ENCODE measurements around the gene USP40. TPM values are rescaled to one million over a fixed set of nuclear protein-coding genes. Genes with fewer than 3 reads are reported as not detected.

Gene USP40
- total RNA-seq, 3 donors from 2014 or later: 29.2 to 53.4 (median 35.2) TPM

- DNase-seq (ENCODE audit: low spot score in 2 of 2): no peak
- Histone ChIP-seq H3K27me3 (no peaks in the 10 kb centered on the region), H3K27ac (no peak overlapping the region), H3K9me3 (no peaks in the 10 kb centered on the region), H3K4me1 (no peaks in the 10 kb centered on the region), H3K36me3 (no peaks in the 10 kb centered on the region), H3K4me3 (no peak overlapping the region)
- TF ChIP-seq POLR2A (IDR thresholded peaks at IDR 0.05): no peak
- no peak for TF ChIP-seq CTCF (IDR thresholded peaks at IDR 0.05)
- TF ChIP-seq POLR2AphosphoS5 (IDR thresholded peaks at IDR 0.05): no peak
- intact Hi-C loops (cut with DNase I; ENCODE audit: low total_unique reads): no loop called here
Observed at GRCh38 chr2:233436691-233437438, 129.7 kb downstream of the USP40 start.

GRCh38 chr2:233436191-233436581 lies 130.4 kb downstream of the USP40 start:
- H3K4me3 ChIP-seq: no peak overlapping the region
- TF ChIP-seq CTCF (IDR thresholded peaks at IDR 0.05) (no peak), POLR2AphosphoS5 (IDR thresholded peaks at IDR 0.05) (no peak), POLR2A (IDR thresholded peaks at IDR 0.05) (no peak)
- H3K9me3 ChIP-seq: no peaks in the 10 kb centered on the region
- intact Hi-C loops (cut with DNase I; ENCODE audit: low total_unique reads): no loop called here
- H3K27me3 ChIP-seq: no peaks in the 10 kb centered on the region
- no peak overlapping the region for H3K27ac ChIP-seq
- no peaks in the 10 kb centered on the region for H3K36me3 ChIP-seq
- no peaks in the 10 kb centered on the region for H3K4me1 ChIP-seq
- DNase-seq (ENCODE audit: low spot score in 2 of 2): no peak

GRCh38 chr2:233435436-233436190 lies 131.0 kb downstream of the USP40 start:
- no peak for DNase-seq (ENCODE audit: low spot score in 2 of 2)
- no peaks in the 10 kb centered on the region for H3K27me3 ChIP-seq
- no peaks in the 10 kb centered on the region for H3K36me3 ChIP-seq
- intact Hi-C loops (cut with DNase I; ENCODE audit: low total_unique reads): no loop called here
- H3K9me3 ChIP-seq: no peaks in the 10 kb centered on the region
- no peak for TF ChIP-seq CTCF (IDR thresholded peaks at IDR 0.05)
- TF ChIP-seq POLR2AphosphoS5 (IDR thresholded peaks at IDR 0.05): no peak
- TF ChIP-seq POLR2A (IDR thresholded peaks at IDR 0.05): no peak
- H3K27ac ChIP-seq: no peak overlapping the region
- no peaks in the 10 kb centered on the region for H3K4me1 ChIP-seq
- H3K4me3 ChIP-seq: no peak overlapping the region

- Histone ChIP-seq H3K36me3 (no peaks in the 10 kb centered on the region), H3K4me3 (no peak overlapping the region), H3K27me3 (no peaks in the 10 kb centered on the region), H3K9me3 (no peaks in the 10 kb centered on the region), H3K4me1 (no peaks in the 10 kb centered on the region), H3K27ac (no peak overlapping the region)
- no peak for DNase-seq (ENCODE audit: low spot score in 2 of 2)
- TF ChIP-seq POLR2A (IDR thresholded peaks at IDR 0.05) (no peak), POLR2AphosphoS5 (IDR thresholded peaks at IDR 0.05) (no peak), CTCF (IDR thresholded peaks at IDR 0.05) (no peak)
- intact Hi-C loops (cut with DNase I; ENCODE audit: low total_unique reads): no loop called here
Observed at GRCh38 chr2:233434666-233435330, 131.8 kb downstream of the USP40 start.

- DNase-seq (ENCODE audit: low spot score in 2 of 2): no peak
- Histone ChIP-seq H3K4me1 (no peaks in the 10 kb centered on the region), H3K36me3 (no peaks in the 10 kb centered on the region), H3K4me3 (no peak overlapping the region), H3K9me3 (no peaks in the 10 kb centered on the region), H3K27me3 (no peaks in the 10 kb centered on the region), H3K27ac (no peak overlapping the region)
- intact Hi-C loops (cut with DNase I; ENCODE audit: low total_unique reads): no loop called here
- TF ChIP-seq CTCF (IDR thresholded peaks at IDR 0.05): no peak
- no peak for TF ChIP-seq POLR2A (IDR thresholded peaks at IDR 0.05)
- TF ChIP-seq POLR2AphosphoS5 (IDR thresholded peaks at IDR 0.05): no peak
Observed at GRCh38 chr2:233433794-233434193, 132.8 kb downstream of the USP40 start.
